Measurements from ENCODE around the gene REV3L. TPM values are rescaled to one million over a fixed set of nuclear protein-coding genes. Genes with fewer than 3 reads are reported as not detected.

REV3L gene
- total RNA-seq, 1 experiment from 2014 or later = 12.8 TPM

- ChIA-PET RAD21 (ENCODE audit: low non-redundant PET in 1 of 2, low total read pairs in 2 of 2, uncharacterized antibody in 2 of 2, unreplicated experiment in 2 of 2) (no interaction called here), CTCF (no interaction called here), POLR2A (no interaction called here)
- Histone ChIP-seq H3K4me3 (replicated peaks in 1 of 2; ENCODE audit: low read depth in 1 of 2, low read length in 2 of 2) (no peak overlapping the region), H2AFZ (ENCODE audit: low read depth, low read length, poor library complexity, severe bottlenecking) (no peak overlapping the region), H3K4me2 (ENCODE audit: low read length) (no peak overlapping the region), H3K9me2 (ENCODE audit: insufficient read depth) (no peaks in the 10 kb centered on the region), H3K4me1 (ENCODE audit: control insufficient read depth in 1 of 2, insufficient read depth in 2 of 2, low read length in 2 of 2) (no peaks in the 10 kb centered on the region), H3K9me3 (ENCODE audit: control insufficient read depth in 1 of 2, insufficient read depth in 1 of 2, low read depth in 1 of 2, low read length in 2 of 2) (no peaks in the 10 kb centered on the region), H3K36me3 (ENCODE audit: control insufficient read depth in 1 of 2, insufficient read depth in 2 of 2, low read length in 2 of 2) (peaks cover 0 to 7% of the 10 kb centered on the region in 2 experiments; a peak in 1 of 4 replicates), H3K27me3 (ENCODE audit: insufficient read depth, low read length) (no peaks in the 10 kb centered on the region), H3K79me2 (ENCODE audit: insufficient read depth, low read length) (no peaks in the 10 kb centered on the region), H3K9ac (ENCODE audit: low read length) (no peak overlapping the region), H4K20me1 (ENCODE audit: insufficient read depth) (no peaks in the 10 kb centered on the region), H3K27ac (ENCODE audit: low read depth, low read length) (no peak overlapping the region)
- intact Hi-C loops (cut with micrococcal nuclease) = no loop called here
- no peak for TF ChIP-seq EZH2phosphoT487 (IDR thresholded peaks at IDR 0.05; ENCODE audit: borderline replicate concordance)
- TF ChIP-seq FOSL1 (IDR thresholded peaks at IDR 0.05; ENCODE audit: low read depth) = no peak
- TF ChIP-seq ELF1 (IDR thresholded peaks at IDR 0.05; ENCODE audit: borderline replicate concordance, low read depth) = no peak
- TF ChIP-seq ATF3 (IDR thresholded peaks at IDR 0.05) = no peak
- no peak for TF ChIP-seq ZFX (IDR thresholded peaks at IDR 0.05)
- TF ChIP-seq SRF (IDR thresholded peaks at IDR 0.05; ENCODE audit: low read depth) = no peak
- no peak for TF ChIP-seq CBX3 (IDR thresholded peaks at IDR 0.05; ENCODE audit: low read depth)
- no peak for TF ChIP-seq JUND (IDR thresholded peaks at IDR 0.05)
- TF ChIP-seq MAX (IDR thresholded peaks at IDR 0.05) = no peak
- no peak for TF ChIP-seq CTCF (IDR thresholded peaks at IDR 0.05 in 2 of 3, conservative IDR thresholded peaks at IDR 0.05 in 1 of 3; ENCODE audit: borderline replicate concordance in 1 of 3, insufficient read depth in 1 of 3, low read depth in 2 of 3, low read length in 2 of 3)
- no peak for TF ChIP-seq ZBTB33 (IDR thresholded peaks at IDR 0.05; ENCODE audit: extremely low read depth, insufficient replicate concordance, low read length)
- no peak for TF ChIP-seq EGR1 (IDR thresholded peaks at IDR 0.05; ENCODE audit: low read depth)
- ATAC-seq = no peak
- no peak for DNase-seq (ENCODE audit: low read depth, low spot score)
- no TSS peak for BruUV-seq (replicated peaks)
Measured at GRCh38 chr6:111409430-111409829, 73.6 kb downstream of the REV3L start.
